HG02642 (cell line): ENCODE measurements around the gene FOXC2.
"Not testable (repeated sequence)": the region's sequence is repeated elsewhere in the genome, so short reads cannot be mapped to it uniquely, and the experiment has no call there.

Experiments
- ATAC-seq: cut with Tn5 transposase; IDR thresholded peaks from one replicate; pipeline ENCODE4 v1.9.1; 2021; ENCODE audit warnings: mild to moderate bottlenecking; ENCODE audit not compliant: unreplicated experiment, poor library complexity

Gene FOXC2

GRCh38 chr16:86581458-86581857 lies 14.8 kb downstream of the FOXC2 start:
- ATAC-seq: no peak

DNA sequence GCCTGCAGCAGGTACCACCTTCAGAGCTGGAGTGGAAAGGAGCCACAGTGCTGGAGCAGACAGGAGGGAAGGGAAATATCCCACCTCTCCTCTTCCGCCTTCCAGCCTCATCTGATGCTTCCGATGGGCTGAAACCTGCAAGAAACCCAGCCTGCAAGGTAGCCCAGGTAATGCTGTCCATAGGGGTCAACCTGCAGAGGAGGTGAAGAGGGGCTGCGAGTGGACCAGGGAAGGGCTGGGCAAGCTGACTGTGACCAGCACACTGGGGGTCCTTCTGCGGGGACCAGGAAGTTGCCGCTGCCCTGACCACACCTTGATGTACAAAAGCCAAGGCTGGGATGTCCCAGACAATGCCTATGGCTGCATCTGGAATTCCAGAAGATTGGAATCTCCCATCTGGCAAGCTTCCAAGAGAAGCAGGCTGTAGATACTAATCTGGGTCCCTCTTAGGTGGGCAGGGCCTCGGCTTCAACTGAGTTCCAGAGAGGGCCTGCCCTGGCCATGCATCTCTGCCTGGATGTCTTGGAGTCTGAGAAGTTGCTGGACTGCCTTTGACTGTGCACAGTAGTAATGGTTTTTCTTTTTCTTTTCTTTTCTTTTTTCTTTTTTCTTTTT lies 17.5 kb downstream of the FOXC2 start:
- no peak for ATAC-seq

GRCh38 chr16:86584726-86585721 lies 18.4 kb downstream of the FOXC2 start:
- no peak for ATAC-seq

- no peak for ATAC-seq
Observed at GRCh38 chr16:86585821-86586611, 19.4 kb downstream of the FOXC2 start.

GRCh38 chr16:86587487-86587886 lies 20.9 kb downstream of the FOXC2 start:
- no peak for ATAC-seq

- ATAC-seq: not testable (repeated sequence)
Observed at GRCh38 chr16:86587955-86588354, 21.3 kb downstream of the FOXC2 start.

DNA sequence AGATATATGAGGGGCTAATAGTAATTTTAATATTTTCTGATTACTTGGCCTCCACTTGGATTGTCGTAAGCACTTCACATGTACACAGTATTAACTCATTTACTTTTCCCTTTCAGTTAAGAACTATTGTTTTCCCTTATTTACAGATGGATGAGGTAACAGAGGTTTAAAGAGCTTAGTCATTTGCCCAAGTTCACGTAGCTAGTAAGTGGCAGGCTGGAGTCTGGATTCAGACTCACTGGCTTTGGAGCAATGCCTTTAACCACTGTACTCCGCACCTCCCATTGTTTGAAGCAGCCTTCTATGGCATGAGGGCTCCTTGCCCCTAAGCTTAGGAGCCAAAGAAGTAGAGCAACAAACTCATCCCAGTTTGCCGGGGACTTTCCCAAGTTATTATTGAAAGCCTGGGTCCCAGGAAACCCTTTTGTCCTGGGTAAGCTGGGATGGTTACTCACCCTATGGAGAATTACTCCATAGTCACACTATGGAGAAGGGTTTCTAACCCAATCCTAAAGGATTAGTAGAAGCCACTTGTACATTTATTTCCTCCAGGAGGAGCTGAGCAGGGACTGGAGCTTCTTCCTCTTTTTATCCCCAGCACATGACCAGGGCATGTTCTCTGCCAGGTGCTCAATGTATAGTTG lies 24.0 kb downstream of the FOXC2 start:
- no peak for ATAC-seq

GRCh38 chr16:86591270-86591669 lies 24.6 kb downstream of the FOXC2 start:
- ATAC-seq: no peak

DNA sequence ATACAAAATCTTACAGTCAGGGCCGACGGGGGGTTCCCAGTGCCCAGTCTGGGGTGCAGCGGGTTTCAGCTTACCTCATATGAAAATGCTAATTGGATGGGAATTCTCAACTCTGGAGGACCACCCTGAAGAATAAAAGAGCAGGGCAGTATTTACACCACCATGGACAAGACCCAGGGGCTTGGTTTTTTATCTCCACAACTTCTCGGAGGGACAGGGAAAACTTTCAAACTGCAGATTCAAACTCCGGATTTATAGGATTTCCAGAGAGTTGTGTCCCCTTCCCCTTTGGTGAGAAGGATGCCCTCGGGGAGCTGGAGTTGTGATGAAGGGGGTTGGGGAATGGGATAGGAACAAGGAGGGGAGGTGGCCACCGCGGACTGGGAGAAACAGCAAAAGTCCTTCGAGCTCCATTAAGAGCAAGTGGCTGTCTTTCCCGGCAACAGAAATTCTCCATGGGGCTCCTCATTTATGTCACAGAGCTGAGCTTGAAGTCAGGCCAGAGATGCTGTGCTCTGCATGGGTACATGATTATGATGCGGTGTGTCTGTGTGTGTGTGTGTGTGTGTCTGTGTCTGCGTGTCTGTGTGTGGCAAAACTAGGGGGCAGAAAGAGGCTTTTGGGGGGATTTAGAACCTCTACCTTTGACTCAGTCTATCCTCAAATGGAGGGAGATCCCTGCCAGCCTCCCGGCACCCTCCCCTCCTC lies 27.4 kb downstream of the FOXC2 start:
- no peak for ATAC-seq

GRCh38 chr16:86594721-86595120 lies 28.1 kb downstream of the FOXC2 start:
- no peak for ATAC-seq

GRCh38 chr16:86595983-86596605 lies 29.5 kb downstream of the FOXC2 start:
- ATAC-seq: no peak

- no peak for ATAC-seq
Observed at GRCh38 chr16:86597126-86597879, 30.7 kb downstream of the FOXC2 start.

DNA sequence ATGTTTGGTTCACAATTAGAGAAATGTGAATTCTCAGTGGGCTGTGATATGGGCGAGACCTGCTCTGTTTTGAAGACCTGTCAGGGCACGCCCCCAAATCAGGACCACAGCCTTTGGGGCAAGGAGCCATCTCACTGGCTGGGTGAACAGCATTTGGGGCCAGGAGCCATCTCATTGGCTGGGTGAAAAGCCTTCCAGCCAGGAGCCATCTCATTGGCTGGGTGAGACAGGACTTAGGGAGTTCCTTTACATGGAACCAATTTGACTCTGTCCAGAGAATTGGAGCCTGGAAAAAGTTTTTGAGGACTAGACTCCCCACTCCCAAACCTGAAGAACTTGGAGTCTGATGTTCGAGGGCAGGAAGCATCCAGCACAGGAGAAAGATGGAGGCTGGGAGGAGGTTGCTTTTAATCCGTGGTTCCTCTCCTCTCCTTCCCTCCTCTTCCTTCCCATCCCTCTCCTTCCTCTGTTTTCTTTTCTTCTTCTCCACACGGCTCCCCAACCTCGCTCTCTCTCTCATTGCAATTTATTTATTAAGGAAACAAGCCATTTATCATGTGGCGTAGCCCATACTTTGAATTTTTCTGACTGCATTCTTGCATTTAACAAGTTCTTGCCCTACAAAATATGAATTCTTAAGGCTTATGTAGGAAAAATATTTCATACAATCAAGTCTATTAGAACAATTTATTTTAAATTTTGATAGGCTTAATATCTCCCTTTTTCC lies 31.4 kb downstream of the FOXC2 start:
- no peak for ATAC-seq

- ATAC-seq: no peak
Observed at GRCh38 chr16:86598607-86599565, 32.3 kb downstream of the FOXC2 start.

DNA sequence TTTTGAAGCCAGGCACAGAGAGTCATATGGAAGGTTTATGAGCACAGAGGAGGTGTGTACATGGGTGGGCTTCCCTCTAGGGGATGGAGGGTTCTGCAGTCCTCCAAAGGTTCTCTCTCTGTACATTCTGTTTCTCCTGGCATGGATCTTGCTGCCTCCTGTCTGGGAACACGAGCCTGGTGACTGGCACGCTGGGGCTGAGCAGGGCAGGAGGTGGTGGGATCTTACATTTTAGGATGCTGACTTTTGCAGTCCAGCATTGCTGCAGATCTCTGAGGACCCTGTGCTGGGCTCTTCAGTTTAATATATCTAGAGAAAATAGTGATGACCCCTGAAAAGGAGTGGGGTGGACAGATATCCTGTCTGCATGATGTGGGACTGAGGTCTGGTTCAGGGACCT lies 34.7 kb downstream of the FOXC2 start:
- ATAC-seq: no peak

DNA sequence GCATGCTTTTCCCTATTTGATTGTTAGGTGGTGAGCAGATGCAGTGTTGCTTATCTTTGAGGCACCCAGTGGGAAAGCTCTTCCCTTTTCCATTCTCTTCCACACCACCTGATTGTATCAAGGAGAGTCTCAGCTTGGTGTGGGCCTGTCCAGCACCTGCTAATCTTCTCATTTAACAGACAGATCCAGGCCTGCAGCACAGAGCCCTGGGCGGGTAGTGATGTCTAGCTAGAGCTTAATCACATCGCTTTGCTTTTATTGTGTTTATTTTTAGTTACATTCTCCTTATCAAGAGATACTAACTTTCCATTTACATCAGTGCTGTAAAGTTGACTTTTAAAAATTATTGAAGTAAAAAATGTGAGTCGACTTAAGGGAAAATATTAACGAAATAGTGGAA lies 35.9 kb downstream of the FOXC2 start:
- ATAC-seq: no peak
